Measurements from ENCODE around the gene COBL. TPM values are rescaled to one million over a fixed set of nuclear protein-coding genes. Genes with fewer than 3 reads are reported as not detected.

Gene COBL
- total and polyA plus RNA-seq, 9 of the 15 experiments (the other 6 are each of a cell fraction or from before 2014, with no cell fraction given): 0.01 to 2.4 (median 0.09) TPM; not detected in 3

- ChIA-PET CTCF (ENCODE audit: low intra/inter-chr PET ratio) (no interaction called here), POLR2A (interaction anchor here (0.6 kb wide), 1 partner anchor 174 kb away, joined by 3 read pairs; no protein-coding TSS in a partner anchor)
- no peak for ATAC-seq
- no peak overlapping the region for H3K27ac ChIP-seq (ENCODE audit: extremely low read depth, low read depth, low read length)
- no TSS peak for BruUV-seq (replicated peaks)
- H3K9me3 ChIP-seq (replicated peaks; ENCODE audit: control insufficient read depth, insufficient read depth, low read depth, low read length): no peaks in the 10 kb centered on the region
- H4K20me1 ChIP-seq (replicated peaks; ENCODE audit: control insufficient read depth, insufficient read depth, low read length): no peaks in the 10 kb centered on the region
- WGBS (ENCODE audit: insufficient coverage, low coverage, missing lambda C conversion rate): 0% methylated on average over 2 of the region's 2 CpGs
- no peaks in the 10 kb centered on the region for H3K79me2 ChIP-seq (ENCODE audit: control insufficient read depth, insufficient read depth, low read length)
- H2AFZ ChIP-seq (ENCODE audit: low read depth, low read length): no peak overlapping the region
- H3K27me3 ChIP-seq (ENCODE audit: control insufficient read depth in 2 of 2, insufficient read depth in 2 of 2, low read length in 2 of 2): no peaks in the 10 kb centered on the region; a peak in 1 of 5 replicates
- no peak for TF ChIP-seq ZNF639 (CRISPR knock-in tag; conservative IDR thresholded peaks at IDR 0.05 in 1 of 2, IDR thresholded peaks at IDR 0.05 in 1 of 2)
- TF ChIP-seq FOSL1 (tag; conservative IDR thresholded peaks at IDR 0.05): no peak
- TF ChIP-seq RHOXF2B (CRISPR knock-in tag; conservative IDR thresholded peaks at IDR 0.05): no peak
- TF ChIP-seq ZNF384 (IDR thresholded peaks at IDR 0.05; ENCODE audit: low read depth, low read length): no peak
- no peak for TF ChIP-seq DLX4 (CRISPR knock-in tag; IDR thresholded peaks at IDR 0.05)
- no peak for TF ChIP-seq GTF2F1 (IDR thresholded peaks at IDR 0.05; ENCODE audit: low read depth, low read length)
- no peak for TF ChIP-seq YBX1 (IDR thresholded peaks at IDR 0.05)
- TF ChIP-seq HNRNPUL1 (IDR thresholded peaks at IDR 0.05; ENCODE audit: low read length): no peak
- TF ChIP-seq ADNP (tag; IDR thresholded peaks at IDR 0.05): no peak
- no peak for TF ChIP-seq MLLT1 (IDR thresholded peaks at IDR 0.05)
- H3K9me1 ChIP-seq (ENCODE audit: control insufficient read depth, insufficient read depth, low read length): no peaks in the 10 kb centered on the region
- intact Hi-C loops (cut with micrococcal nuclease) (no loop called here), in situ Hi-C loops (cut with MboI) (no loop called here)
- H3K4me2 ChIP-seq (ENCODE audit: insufficient read depth, low read length): no peak overlapping the region
- no peak overlapping the region for H3K9ac ChIP-seq (ENCODE audit: insufficient read depth in 1 of 2, low read depth in 2 of 2, low read length in 2 of 2)
- no peak for DNase-seq (ENCODE audit: extremely low read depth in 1 of 4, low spot score in 3 of 4)
- no peak for FAIRE-seq
- no peak overlapping the region for H3K4me3 ChIP-seq
- H3K4me1 ChIP-seq (replicated peaks in 1 of 2; ENCODE audit: control insufficient read depth in 2 of 2, insufficient read depth in 2 of 2, low read length in 2 of 2): no peaks in the 10 kb centered on the region
- no peaks in the 10 kb centered on the region for H3K36me3 ChIP-seq (ENCODE audit: control insufficient read depth, insufficient read depth, low read length)
Measured at GRCh38 chr7:51335057-51335456, 18.4 kb upstream of the COBL start.
